SK-N-SH (cell line): ENCODE results near the gene RHOT1. TPM values are rescaled to one million over a fixed set of nuclear protein-coding genes. Genes with fewer than 3 reads are reported as not detected.

Experiments used
- CTCF ChIA-PET: fragments of 300-600, 350-600 bp; formaldehyde crosslinking; extraction: SDS; loops from one replicate; lab custom pipeline; 2021; lab: Yijun Ruan, JAX
- POLR2A ChIA-PET: fragments of 350-600 bp; sonication (Branson Sonifier 250); formaldehyde crosslinking; extraction: SDS; loops from one replicate; lab custom pipeline; 2020; ENCODE audit warnings: antibody characterized with exemption, inconsistent platforms; lab: Yijun Ruan, JAX
- DNase-seq: peaks from one replicate; pipeline ENCODE4 v3.0.0; 2012
- H2AFZ ChIP-seq: fragments of 200-600 bp; sonication (generic); 2 replicates; pipeline ENCODE4 v1.8.1; 2016; ENCODE audit warnings: antibody characterized with exemption, mild to moderate bottlenecking, low read depth
- H3F3A ChIP-seq: fragments of 200-600 bp; sonication (generic); replicated peaks from 2 replicates; pipeline ENCODE3; 2016; ENCODE audit warnings: antibody characterized with exemption, mild to moderate bottlenecking; ENCODE audit not compliant: insufficient read depth
- H3K27ac ChIP-seq, 2 experiments: fragments of 200-500 bp in 1 of 2; fragments of 200-600 bp in 1 of 2; sonication (Bioruptor generic) in 1 of 2; sonication (generic), shearing (Covaris generic) in 1 of 2; 2 replicates each; pipeline versions ENCODE4 v1.5.1 to v1.6.1; 2014 to 2016; ENCODE audit warnings: low read depth in 2 of 2, inconsistent platforms in 1 of 2, low read length in 1 of 2, mild to moderate bottlenecking in 1 of 2, mixed read lengths in 1 of 2
- H3K27me3 ChIP-seq: fragments of 200-600 bp; sonication (generic), shearing (Covaris generic); 2 replicates; pipeline ENCODE4 v1.6.1; 2016; ENCODE audit warnings: mixed run types; ENCODE audit not compliant: insufficient read depth
- H3K36me3 ChIP-seq, 2 experiments: fragments of 200-500 bp in 1 of 2; fragments of 200-600 bp in 1 of 2; sonication (Bioruptor generic) in 1 of 2; sonication (generic) in 1 of 2; replicated peaks in 1 of 2; 2 replicates each; pipeline versions ENCODE3 to v1.5.1; 2014 to 2016; ENCODE audit warnings: low read length in 1 of 2, mild to moderate bottlenecking in 1 of 2; ENCODE audit not compliant: insufficient read depth in 2 of 2, control insufficient read depth in 1 of 2
- H3K4me1 ChIP-seq, 2 experiments: fragments of 200-500 bp in 1 of 2; fragments of 200-600 bp in 1 of 2; sonication (Bioruptor generic) in 1 of 2; sonication (generic), shearing (Covaris generic) in 1 of 2; 2 replicates each; pipeline versions ENCODE4 v1.5.1 to v1.6.1; 2014 to 2016; ENCODE audit warnings: low read depth in 1 of 2, low read length in 1 of 2, mixed run types in 1 of 2; ENCODE audit not compliant: insufficient read depth in 2 of 2, control insufficient read depth in 1 of 2
- H3K4me2 ChIP-seq: fragments of 200-600 bp; sonication (generic), shearing (Covaris generic); 2 replicates; pipeline ENCODE4 v1.6.1; 2017; ENCODE audit warnings: mixed run types
- H3K4me3 ChIP-seq, 2 experiments: fragments of 200-500 bp in 1 of 2; fragments of 200-600 bp in 1 of 2; sonication (Bioruptor generic) in 1 of 2; sonication (generic), shearing (Covaris generic) in 1 of 2; 2 replicates each; pipeline versions ENCODE4 v1.5.1 to v1.8.1; 2014 to 2016; ENCODE audit warnings: low read depth in 2 of 2, inconsistent platforms in 1 of 2, low read length in 1 of 2, mild to moderate bottlenecking in 1 of 2, mixed read lengths in 1 of 2, moderate library complexity in 1 of 2
- H3K79me2 ChIP-seq: fragments of 200-600 bp; sonication (generic); 2 replicates; pipeline ENCODE4 v1.8.1; 2017; ENCODE audit warnings: mild to moderate bottlenecking; ENCODE audit not compliant: insufficient read depth
- H3K9ac ChIP-seq: fragments of 200-600 bp; sonication (generic); 2 replicates; pipeline ENCODE4 v1.6.1; 2017; ENCODE audit warnings: mixed run types
- H3K9me2 ChIP-seq: fragments of 200-600 bp; sonication (generic); 2 replicates; pipeline ENCODE4 v1.6.1; 2017; ENCODE audit warnings: mixed run types
- H3K9me3 ChIP-seq: fragments of 200-600 bp; sonication (generic); 2 replicates; pipeline ENCODE4 v1.6.1; 2017; ENCODE audit warnings: mixed run types, mild to moderate bottlenecking, moderate library complexity
- H4K20me1 ChIP-seq: fragments of 200-600 bp; sonication (generic); 2 replicates; pipeline ENCODE4 v1.6.1; 2017; ENCODE audit warnings: mild to moderate bottlenecking, mixed run types; ENCODE audit not compliant: insufficient read depth
- ELF1 ChIP-seq: IDR thresholded peaks from 2 replicates; pipeline ENCODE4 v1.4.0; 2012
- EP300 ChIP-seq, 2 experiments: IDR thresholded peaks; 2 replicates each; pipeline versions ENCODE4 v1.4.0 to v1.6.1; 2012; ENCODE audit warnings: borderline replicate concordance in 1 of 2, low read depth in 1 of 2, low read length in 1 of 2
- EZH2phosphoT487 ChIP-seq: fragments of 200-600 bp; sonication (generic); IDR thresholded peaks from 2 replicates; pipeline ENCODE4 v1.6.1; 2017; ENCODE audit warnings: low read depth, mixed run types, mild to moderate bottlenecking, antibody characterized with exemption, moderate library complexity, borderline replicate concordance
- FOSL2 ChIP-seq: IDR thresholded peaks from 2 replicates; pipeline ENCODE4 v1.4.0; 2012; ENCODE audit warnings: low read depth, mild to moderate bottlenecking, moderate library complexity, borderline replicate concordance
- FOXJ3 ChIP-seq: sonication (generic); formaldehyde crosslinking; IDR thresholded peaks from 2 replicates; pipeline ENCODE4 v1.5.1; 2020; ENCODE audit warnings: mild to moderate bottlenecking, missing genetic modification reagents
- GATA2 ChIP-seq: sonication (generic); formaldehyde crosslinking; IDR thresholded peaks from 2 replicates; pipeline ENCODE4 v1.5.0; 2020; ENCODE audit warnings: mild to moderate bottlenecking, missing genetic modification reagents
- NFIC ChIP-seq: IDR thresholded peaks from 2 replicates; pipeline ENCODE4 v1.4.0; 2012; ENCODE audit warnings: borderline replicate concordance
- RAD21 ChIP-seq: IDR thresholded peaks from 2 replicates; pipeline ENCODE4 v1.6.1; 2012; ENCODE audit warnings: mild to moderate bottlenecking, low read length
- RCOR1 ChIP-seq: fragments of 150-350 bp; IDR thresholded peaks from 2 replicates; pipeline ENCODE4 v1.6.1; 2017; ENCODE audit warnings: antibody characterized with exemption, low read length
- SMC3 ChIP-seq: IDR thresholded peaks from 2 replicates; pipeline ENCODE4 v1.6.1; 2012; ENCODE audit warnings: low read depth, low read length, improper control_type of control experiment
- TAF1 ChIP-seq: IDR thresholded peaks from 2 replicates; pipeline ENCODE4 v1.6.1; 2012; ENCODE audit warnings: low read depth, mild to moderate bottlenecking, low read length, moderate library complexity, borderline replicate concordance
- YY1 ChIP-seq: IDR thresholded peaks from 2 replicates; pipeline ENCODE4 v1.4.0; 2012; ENCODE audit warnings: low read depth, mild to moderate bottlenecking
- WGBS: methylation state at CpG from one replicate; pipeline ENCODE4 v1.1.6; 2017; ENCODE audit warnings: low lambda C conversion rate; 5-methylcytosine and 5-hydroxymethylcytosine counted together
- polyA plus RNA-seq, 3 experiments: library from polyadenylated mRNA; depleted of rRNA; stranded (reverse); fragments of >200 nt; gene quantifications; 2 replicates each; pipeline ENCODE4 v1.2.3, GENCODE V29; 2012
- TF ChIP-seq, protein P1 (sequence below): IDR thresholded peaks from 2 replicates; pipeline ENCODE4 v1.6.1; 2012; ENCODE audit warnings: mild to moderate bottlenecking, low read depth, low read length, moderate library complexity
- TF ChIP-seq, protein P2 (sequence below): IDR thresholded peaks from 2 replicates; pipeline ENCODE4 v1.4.0; 2012; ENCODE audit warnings: low read depth
- TF ChIP-seq, protein P3 (sequence below): IDR thresholded peaks from 2 replicates; pipeline ENCODE4; 2012
- TF ChIP-seq, protein P4 (sequence below): fragments of 150-350 bp; IDR thresholded peaks from 2 replicates; pipeline ENCODE4 v1.6.1; 2016; ENCODE audit warnings: mild to moderate bottlenecking, low read depth, low read length

RHOT1 gene
- polyA plus RNA-seq, 1 of the 3 experiments (the other 2 are of a cell fraction), result 25.0 TPM

DNA sequence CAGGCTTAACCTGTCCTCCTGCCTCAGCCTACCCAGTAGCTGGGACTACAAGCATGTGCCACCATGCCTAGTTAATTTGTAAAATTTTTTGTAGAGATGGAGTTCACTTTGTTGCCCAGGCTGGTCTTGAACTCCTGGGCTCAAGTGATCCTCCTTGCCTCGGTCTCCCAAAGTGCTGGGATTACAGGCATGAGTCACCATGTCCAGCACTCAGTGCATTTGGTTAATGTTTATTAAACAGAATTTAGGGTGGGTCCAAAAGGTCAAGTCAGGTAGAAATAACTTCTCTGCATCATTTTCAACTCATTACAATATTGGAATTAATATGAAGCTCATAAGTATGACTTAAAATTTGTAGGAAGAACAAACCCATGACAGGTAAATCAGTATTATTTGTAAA lies 55.7 kb downstream of the RHOT1 start:
- no peak overlapping the region for H2AFZ ChIP-seq
- CTCF ChIA-PET, result interaction anchor here (1.0 kb wide), 1 partner anchor 55 kb away, joined by 3 read pairs; no protein-coding TSS in a partner anchor
- no peaks in the 10 kb centered on the region for H3K27me3 ChIP-seq
- no peaks in the 10 kb centered on the region for H3K9me3 ChIP-seq
- no peaks in the 10 kb centered on the region for H3K4me1 ChIP-seq
- POLR2A ChIA-PET, result no interaction called here
- 82% methylated on average over 1 of the region's 1 CpG for WGBS
- H3F3A ChIP-seq, result peaks cover 3% of the 10 kb centered on the region
- H3K36me3 ChIP-seq, result peaks cover 53 to 71% of the 10 kb centered on the region in 2 experiments
- no peak overlapping the region for H3K4me2 ChIP-seq
- no peak for TF ChIP-seq EZH2phosphoT487
- no peak for TF ChIP-seq GATA2 (CRISPR knock-in tag)
- TF ChIP-seq ELF1, result no peak
- no peak for TF ChIP-seq SMC3
- TF ChIP-seq EP300 (IDR thresholded peaks at IDR 0.05; ENCODE audit: borderline replicate concordance in 1 of 2, low read depth in 1 of 2, low read length in 1 of 2), result no peak
- TF ChIP-seq, protein P1, sequence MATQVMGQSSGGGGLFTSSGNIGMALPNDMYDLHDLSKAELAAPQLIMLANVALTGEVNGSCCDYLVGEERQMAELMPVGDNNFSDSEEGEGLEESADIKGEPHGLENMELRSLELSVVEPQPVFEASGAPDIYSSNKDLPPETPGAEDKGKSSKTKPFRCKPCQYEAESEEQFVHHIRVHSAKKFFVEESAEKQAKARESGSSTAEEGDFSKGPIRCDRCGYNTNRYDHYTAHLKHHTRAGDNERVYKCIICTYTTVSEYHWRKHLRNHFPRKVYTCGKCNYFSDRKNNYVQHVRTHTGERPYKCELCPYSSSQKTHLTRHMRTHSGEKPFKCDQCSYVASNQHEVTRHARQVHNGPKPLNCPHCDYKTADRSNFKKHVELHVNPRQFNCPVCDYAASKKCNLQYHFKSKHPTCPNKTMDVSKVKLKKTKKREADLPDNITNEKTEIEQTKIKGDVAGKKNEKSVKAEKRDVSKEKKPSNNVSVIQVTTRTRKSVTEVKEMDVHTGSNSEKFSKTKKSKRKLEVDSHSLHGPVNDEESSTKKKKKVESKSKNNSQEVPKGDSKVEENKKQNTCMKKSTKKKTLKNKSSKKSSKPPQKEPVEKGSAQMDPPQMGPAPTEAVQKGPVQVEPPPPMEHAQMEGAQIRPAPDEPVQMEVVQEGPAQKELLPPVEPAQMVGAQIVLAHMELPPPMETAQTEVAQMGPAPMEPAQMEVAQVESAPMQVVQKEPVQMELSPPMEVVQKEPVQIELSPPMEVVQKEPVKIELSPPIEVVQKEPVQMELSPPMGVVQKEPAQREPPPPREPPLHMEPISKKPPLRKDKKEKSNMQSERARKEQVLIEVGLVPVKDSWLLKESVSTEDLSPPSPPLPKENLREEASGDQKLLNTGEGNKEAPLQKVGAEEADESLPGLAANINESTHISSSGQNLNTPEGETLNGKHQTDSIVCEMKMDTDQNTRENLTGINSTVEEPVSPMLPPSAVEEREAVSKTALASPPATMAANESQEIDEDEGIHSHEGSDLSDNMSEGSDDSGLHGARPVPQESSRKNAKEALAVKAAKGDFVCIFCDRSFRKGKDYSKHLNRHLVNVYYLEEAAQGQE, result no peak
- TF ChIP-seq FOSL2, result no peak
- TF ChIP-seq, protein P2, sequence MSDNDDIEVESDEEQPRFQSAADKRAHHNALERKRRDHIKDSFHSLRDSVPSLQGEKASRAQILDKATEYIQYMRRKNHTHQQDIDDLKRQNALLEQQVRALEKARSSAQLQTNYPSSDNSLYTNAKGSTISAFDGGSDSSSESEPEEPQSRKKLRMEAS, result no peak
- TF ChIP-seq, all 33 proteins: peak for 0
- no peaks in the 10 kb centered on the region; the same call in 1 of the 2 replicates for H3K79me2 ChIP-seq
- no peak overlapping the region for H3K9ac ChIP-seq
- H4K20me1 ChIP-seq, result no peaks in the 10 kb centered on the region
- no peak for DNase-seq
- no peak overlapping the region for H3K4me3 ChIP-seq
- no peak overlapping the region for H3K27ac ChIP-seq
- H3K9me2 ChIP-seq, result no peaks in the 10 kb centered on the region

DNA sequence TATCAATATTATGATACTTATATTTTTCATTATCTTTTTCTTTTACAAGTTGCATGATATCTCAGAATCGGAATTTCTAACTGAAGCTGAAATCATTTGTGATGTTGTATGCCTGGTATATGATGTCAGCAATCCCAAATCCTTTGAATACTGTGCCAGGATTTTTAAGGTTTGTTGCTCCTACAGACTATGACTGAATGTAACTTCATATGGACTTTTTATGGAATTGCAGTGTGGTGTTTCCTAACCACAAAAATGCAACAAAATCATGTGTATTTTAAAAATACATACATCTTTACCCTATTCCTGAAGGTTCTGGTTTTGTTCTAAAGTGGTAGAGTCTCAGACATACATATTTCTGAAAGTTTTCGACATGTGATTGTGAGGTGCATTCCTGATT lies 64.6 kb downstream of the RHOT1 start:
- no peaks in the 10 kb centered on the region; a peak in 1 of 4 replicates for H3K4me1 ChIP-seq
- H3K36me3 ChIP-seq, result peaks cover 55 to 60% of the 10 kb centered on the region in 2 experiments
- no peak overlapping the region for H3K4me3 ChIP-seq
- no peak overlapping the region for H3K27ac ChIP-seq
- H3K4me2 ChIP-seq, result no peak overlapping the region
- TF ChIP-seq NFIC (no peak), EP300 (IDR thresholded peaks at IDR 0.05; ENCODE audit: borderline replicate concordance in 1 of 2, low read depth in 1 of 2, low read length in 1 of 2) (no peak), YY1 (no peak), RCOR1 (no peak), SMC3 (no peak), RAD21 (no peak), FOXJ3 (no peak), FOSL2 (no peak), TAF1 (no peak), EZH2phosphoT487 (no peak)
- TF ChIP-seq, protein P3, sequence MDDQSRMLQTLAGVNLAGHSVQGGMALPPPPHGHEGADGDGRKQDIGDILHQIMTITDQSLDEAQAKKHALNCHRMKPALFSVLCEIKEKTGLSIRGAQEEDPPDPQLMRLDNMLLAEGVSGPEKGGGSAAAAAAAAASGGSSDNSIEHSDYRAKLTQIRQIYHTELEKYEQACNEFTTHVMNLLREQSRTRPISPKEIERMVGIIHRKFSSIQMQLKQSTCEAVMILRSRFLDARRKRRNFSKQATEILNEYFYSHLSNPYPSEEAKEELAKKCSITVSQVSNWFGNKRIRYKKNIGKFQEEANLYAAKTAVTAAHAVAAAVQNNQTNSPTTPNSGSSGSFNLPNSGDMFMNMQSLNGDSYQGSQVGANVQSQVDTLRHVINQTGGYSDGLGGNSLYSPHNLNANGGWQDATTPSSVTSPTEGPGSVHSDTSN, result no peak
- TF ChIP-seq, protein P4, sequence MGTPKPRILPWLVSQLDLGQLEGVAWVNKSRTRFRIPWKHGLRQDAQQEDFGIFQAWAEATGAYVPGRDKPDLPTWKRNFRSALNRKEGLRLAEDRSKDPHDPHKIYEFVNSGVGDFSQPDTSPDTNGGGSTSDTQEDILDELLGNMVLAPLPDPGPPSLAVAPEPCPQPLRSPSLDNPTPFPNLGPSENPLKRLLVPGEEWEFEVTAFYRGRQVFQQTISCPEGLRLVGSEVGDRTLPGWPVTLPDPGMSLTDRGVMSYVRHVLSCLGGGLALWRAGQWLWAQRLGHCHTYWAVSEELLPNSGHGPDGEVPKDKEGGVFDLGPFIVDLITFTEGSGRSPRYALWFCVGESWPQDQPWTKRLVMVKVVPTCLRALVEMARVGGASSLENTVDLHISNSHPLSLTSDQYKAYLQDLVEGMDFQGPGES, result no peak
- TF ChIP-seq, protein P2, result no peak
- TF ChIP-seq, all 33 proteins: peak for 0
- no peaks in the 10 kb centered on the region for H3K79me2 ChIP-seq
- no peaks in the 10 kb centered on the region for H4K20me1 ChIP-seq
- H2AFZ ChIP-seq, result no peak overlapping the region
- H3K9me3 ChIP-seq, result no peaks in the 10 kb centered on the region
- POLR2A ChIA-PET, result no interaction called here
- 88% methylated on average over 2 of the region's 2 CpGs for WGBS
- CTCF ChIA-PET, result interaction anchor here (1.0 kb wide), 1 partner anchor 52 kb away, joined by 3 read pairs; no protein-coding TSS in a partner anchor
- H3K9ac ChIP-seq, result no peak overlapping the region
- no peaks in the 10 kb centered on the region for H3K27me3 ChIP-seq
- no peaks in the 10 kb centered on the region for H3K9me2 ChIP-seq
- DNase-seq, result no peak
- H3F3A ChIP-seq, result peaks cover 7% of the 10 kb centered on the region
